PC-9 (cell line): ENCODE measurements around the gene TH. TPM values are rescaled to one million over a fixed set of nuclear protein-coding genes. Genes with fewer than 3 reads are reported as not detected.

Source experiments
- BruUV-seq: library from RNA; stranded (reverse); fragments of 400-500 nt; replicated peaks from 2 replicates; lab custom pipeline; 2021; lab: Mats Ljungman, UMichigan
- CTCF ChIA-PET: fragments of 300-600 bp; sonication (Branson Sonifier 250); formaldehyde crosslinking; loops from one replicate; lab custom pipeline; 2022; ENCODE audit warnings: antibody characterized with exemption; lab: Charles Lee
- POLR2A ChIA-PET: fragments of 300-600 bp; sonication (Branson Sonifier 250); formaldehyde crosslinking; loops from one replicate; lab custom pipeline; 2022; ENCODE audit warnings: antibody characterized with exemption; ENCODE audit not compliant: unreplicated experiment; lab: Charles Lee
- DNase-seq, 2 experiments: peaks; one replicate each; pipeline versions ENCODE4 v3.0.0 to v3.0.0-alpha.2; 2015 to 2022; ENCODE audit warnings: mixed read lengths in 1 of 2
- H2AFZ ChIP-seq: fragments of 200-600 bp; sonication (generic); 2 replicates; pipeline ENCODE4 v1.8.1; 2017; ENCODE audit warnings: antibody characterized with exemption
- H3F3A ChIP-seq: fragments of 200-600 bp; sonication (generic); 2 replicates; pipeline ENCODE4 v1.8.1; 2017; ENCODE audit warnings: antibody characterized with exemption, mild to moderate bottlenecking, low read depth; ENCODE audit not compliant: insufficient read depth
- H3K27ac ChIP-seq: fragments of 200-600 bp; sonication (generic); 2 replicates; pipeline ENCODE4 v1.6.1; 2016; ENCODE audit warnings: mixed run types
- H3K27me3 ChIP-seq: fragments of 200-600 bp; sonication (generic); 2 replicates; pipeline ENCODE4 v1.6.1; 2016; ENCODE audit warnings: low read depth, mixed run types; ENCODE audit not compliant: insufficient read depth
- H3K36me3 ChIP-seq: fragments of 200-600 bp; sonication (generic); 2 replicates; pipeline ENCODE4 v1.6.1; 2016; ENCODE audit warnings: low read depth, mixed run types
- H3K4me1 ChIP-seq: fragments of 200-600 bp; sonication (generic); replicated peaks from 2 replicates; pipeline ENCODE4 v1.6.1; 2016; ENCODE audit warnings: mixed run types; ENCODE audit not compliant: insufficient read depth
- H3K4me2 ChIP-seq: fragments of 200-600 bp; sonication (generic); 2 replicates; pipeline ENCODE4 v1.6.1; 2017; ENCODE audit warnings: mixed run types
- H3K4me3 ChIP-seq: fragments of 200-600 bp; sonication (generic); 2 replicates; pipeline ENCODE4 v1.6.1; 2016; ENCODE audit warnings: mixed run types
- H3K79me2 ChIP-seq: fragments of 200-600 bp; sonication (generic); 2 replicates; pipeline ENCODE4 v1.6.1; 2017; ENCODE audit warnings: low read depth, mixed run types
- H3K9me2 ChIP-seq: fragments of 200-600 bp; sonication (generic); 2 replicates; pipeline ENCODE4 v1.8.1; 2017; ENCODE audit warnings: mild to moderate bottlenecking; ENCODE audit not compliant: insufficient read depth
- H3K9me3 ChIP-seq: fragments of 200-600 bp; sonication (generic); 2 replicates; pipeline ENCODE4 v1.8.1; 2016; ENCODE audit warnings: low read depth; ENCODE audit not compliant: insufficient read depth
- H4K20me1 ChIP-seq: fragments of 200-600 bp; sonication (generic); 2 replicates; pipeline ENCODE4 v1.8.1; 2017; ENCODE audit not compliant: insufficient read depth
- CTCF ChIP-seq: fragments of 200-600 bp; sonication (generic); conservative IDR thresholded peaks from 2 replicates; pipeline ENCODE4 v1.6.1; 2017; ENCODE audit warnings: mixed run types, antibody characterized with exemption, mild to moderate bottlenecking, moderate library complexity
- EZH2 ChIP-seq: fragments of 200-600 bp; sonication (generic); IDR thresholded peaks from 2 replicates; pipeline ENCODE4 v1.8.0; 2017; ENCODE audit warnings: antibody characterized with exemption, low read depth
- intact Hi-C: fragments of 100-400 bp; cut with micrococcal nuclease; formaldehyde crosslinking; loops from one replicate; pipeline ENCODE4 v1.10.0; 2022; ENCODE audit not compliant: unreplicated experiment
- total RNA-seq: library from RNA; stranded (reverse); gene quantifications from 2 replicates; pipeline ENCODE4 v1.2.3, GENCODE V29; 2021

TH gene
- total RNA-seq, 1 experiment from 2014 or later, result 2.2 TPM

- no peak overlapping the region for H3K4me3 ChIP-seq
- TF ChIP-seq EZH2 (no peak), CTCF (no peak)
- H3K9me3 ChIP-seq, result no peaks in the 10 kb centered on the region
- no peak overlapping the region for H3K27ac ChIP-seq
- no peak overlapping the region for H3K4me2 ChIP-seq
- H3F3A ChIP-seq, result peaks cover 16% of the 10 kb centered on the region
- no peak overlapping the region for H2AFZ ChIP-seq
- ChIA-PET CTCF (interaction anchor here (0.8 kb wide), 1 partner anchor 107 kb away, joined by 5 read pairs; no protein-coding TSS in a partner anchor), POLR2A (interaction anchor here (0.6 kb wide), 1 partner anchor 67 kb away, joined by 19 read pairs; no protein-coding TSS in a partner anchor)
- H3K9me2 ChIP-seq, result no peaks in the 10 kb centered on the region
- H3K79me2 ChIP-seq, result no peaks in the 10 kb centered on the region
- intact Hi-C loops, result no loop called here
- H3K27me3 ChIP-seq, result peaks cover 15% of the 10 kb centered on the region; the same call in 1 of the 2 replicates
- no peaks in the 10 kb centered on the region for H4K20me1 ChIP-seq
- H3K4me1 ChIP-seq, result peaks cover 13% of the 10 kb centered on the region
- DNase-seq, result no peak
- no peaks in the 10 kb centered on the region for H3K36me3 ChIP-seq
- BruUV-seq, result no TSS peak
Observed at GRCh38 chr11:2143799-2144543, 27.6 kb downstream of the TH start.

- Histone ChIP-seq H3F3A (peaks cover 16% of the 10 kb centered on the region), H3K27ac (no peak overlapping the region), H3K9me2 (no peaks in the 10 kb centered on the region), H3K4me1 (peaks cover 13% of the 10 kb centered on the region), H3K36me3 (no peaks in the 10 kb centered on the region), H3K79me2 (no peaks in the 10 kb centered on the region), H2AFZ (no peak overlapping the region), H3K4me3 (no peak overlapping the region), H3K4me2 (no peak overlapping the region), H3K27me3 (peaks cover 15% of the 10 kb centered on the region; the same call in 1 of the 2 replicates), H4K20me1 (no peaks in the 10 kb centered on the region), H3K9me3 (no peaks in the 10 kb centered on the region)
- intact Hi-C loops, result no loop called here
- no peak for DNase-seq
- CTCF ChIA-PET, result interaction anchor here (0.8 kb wide), 1 partner anchor 106 kb away, joined by 5 read pairs; no protein-coding TSS in a partner anchor
- POLR2A ChIA-PET, result interaction anchor here (0.6 kb wide), 1 partner anchor 66 kb away, joined by 19 read pairs; no protein-coding TSS in a partner anchor
- no TSS peak for BruUV-seq
- TF ChIP-seq CTCF, result no peak
- no peak for TF ChIP-seq EZH2
Observed at GRCh38 chr11:2143477-2143798, 28.2 kb downstream of the TH start.

- TF ChIP-seq EZH2, result no peak
- no peak for TF ChIP-seq CTCF
- H3K9me3 ChIP-seq, result no peaks in the 10 kb centered on the region
- H2AFZ ChIP-seq, result no peak overlapping the region
- H3K36me3 ChIP-seq, result no peaks in the 10 kb centered on the region
- H3K9me2 ChIP-seq, result no peaks in the 10 kb centered on the region
- no peak overlapping the region for H3K27ac ChIP-seq
- H3K4me2 ChIP-seq, result peak overlapping the region; percentile 40
- no TSS peak for BruUV-seq
- no peaks in the 10 kb centered on the region for H3K79me2 ChIP-seq
- H3K4me1 ChIP-seq, result peaks cover 13% of the 10 kb centered on the region
- CTCF ChIA-PET, result no interaction called here
- DNase-seq, result peak in 1 of 2 experiments; percentile 53
- H3K27me3 ChIP-seq, result peaks cover 16% of the 10 kb centered on the region
- intact Hi-C loops, result no loop called here
- no peaks in the 10 kb centered on the region for H4K20me1 ChIP-seq
- H3F3A ChIP-seq, result peaks cover 16% of the 10 kb centered on the region
- H3K4me3 ChIP-seq, result no peak overlapping the region
- POLR2A ChIA-PET, result no interaction called here
Observed at GRCh38 chr11:2142762-2143202, 28.8 kb downstream of the TH start.
